NOMO-1 (cell line): Measurements from ENCODE around the gene BBX.
"Not testable (repeated sequence)": the region's sequence is repeated elsewhere in the genome, so short reads cannot be mapped to it uniquely, and the experiment has no call there.

ENCODE experiments used
- DNase-seq, 2 experiments: peaks; one replicate each; lab custom pipeline; 2025; ENCODE audit not compliant: unreplicated experiment in 2 of 2; lab: John Stamatoyannopoulos, UW

The BBX gene

DNA sequence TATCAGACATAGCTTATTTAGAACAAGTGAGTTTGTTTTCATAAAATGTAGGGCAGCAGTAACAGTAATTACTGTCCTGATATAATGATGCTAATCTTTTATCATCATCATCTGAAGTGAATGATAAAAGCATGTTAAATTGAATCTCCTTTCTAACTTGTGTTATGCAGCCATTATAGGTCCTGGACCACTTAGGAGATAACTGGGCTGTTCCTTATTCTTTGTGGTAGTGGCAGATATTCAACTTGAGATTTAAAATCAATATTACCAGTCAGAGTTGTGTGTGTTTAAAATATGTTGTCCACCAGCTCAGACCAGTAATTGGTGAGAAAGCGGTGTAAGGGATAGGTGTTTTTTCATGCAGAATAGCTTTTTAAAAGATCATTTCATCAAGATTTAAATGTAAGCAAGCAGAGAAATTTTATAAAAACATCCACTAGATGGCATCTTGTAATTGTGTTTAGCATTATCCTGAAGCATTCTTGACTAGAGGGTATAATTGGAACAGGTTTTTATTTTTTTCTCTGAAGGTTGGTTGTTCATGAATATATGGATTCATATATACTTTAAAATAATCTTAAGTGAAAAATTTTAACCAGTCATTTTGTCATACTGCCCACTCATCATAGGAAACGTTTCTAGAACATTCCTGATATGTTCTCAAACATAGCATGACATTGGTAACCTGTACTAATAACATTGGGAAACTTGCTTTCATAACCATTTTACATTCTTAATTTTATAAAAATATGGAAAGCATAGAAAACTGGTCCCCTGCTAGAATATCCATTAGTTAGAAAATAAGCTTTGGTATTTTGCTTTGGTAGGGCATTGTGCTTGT lies 153.9 kb downstream of the BBX start:
- peak in 1 of 2 experiments; percentile 45 for DNase-seq

DNA sequence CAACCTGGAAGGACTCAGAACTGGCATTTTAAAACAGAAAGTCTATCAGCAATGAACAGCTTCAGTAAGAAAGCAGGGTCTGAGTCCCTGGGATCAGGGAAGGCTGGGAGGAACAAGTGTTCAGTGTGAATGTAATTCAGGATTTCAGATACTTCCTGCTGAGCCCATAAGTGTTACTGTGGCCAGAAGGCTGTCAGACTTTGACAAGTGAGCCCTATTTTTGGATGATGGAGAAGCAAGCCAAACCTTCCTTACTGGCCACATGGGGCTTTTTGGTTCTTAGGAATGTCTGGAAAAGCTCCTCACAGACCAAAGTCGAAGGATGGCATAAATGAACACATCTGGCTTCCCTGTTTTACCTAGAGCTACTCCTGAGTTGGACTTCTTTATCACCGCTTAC lies 157.2 kb downstream of the BBX start:
- no peak for DNase-seq

DNA sequence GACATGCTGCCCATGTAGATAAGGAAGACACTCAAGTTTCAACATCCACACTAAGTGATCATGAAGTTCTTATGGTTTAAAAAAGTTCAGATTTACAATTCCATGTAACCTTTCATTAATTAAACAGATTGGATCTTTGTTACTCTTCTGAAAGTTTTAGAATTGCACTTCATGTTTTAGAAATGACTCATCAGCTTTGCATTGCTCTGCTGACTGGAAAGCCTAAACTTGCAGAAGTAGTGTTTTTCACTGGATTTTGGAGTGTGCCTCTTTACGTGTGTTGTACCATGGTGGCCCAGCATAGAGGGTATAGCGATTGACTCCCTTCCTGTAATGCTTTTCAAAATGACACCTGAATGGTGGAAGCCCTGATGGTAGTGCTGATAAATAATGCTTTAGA lies 157.9 kb downstream of the BBX start:
- DNase-seq, result peak in 1 of 2 experiments; percentile 40

DNA sequence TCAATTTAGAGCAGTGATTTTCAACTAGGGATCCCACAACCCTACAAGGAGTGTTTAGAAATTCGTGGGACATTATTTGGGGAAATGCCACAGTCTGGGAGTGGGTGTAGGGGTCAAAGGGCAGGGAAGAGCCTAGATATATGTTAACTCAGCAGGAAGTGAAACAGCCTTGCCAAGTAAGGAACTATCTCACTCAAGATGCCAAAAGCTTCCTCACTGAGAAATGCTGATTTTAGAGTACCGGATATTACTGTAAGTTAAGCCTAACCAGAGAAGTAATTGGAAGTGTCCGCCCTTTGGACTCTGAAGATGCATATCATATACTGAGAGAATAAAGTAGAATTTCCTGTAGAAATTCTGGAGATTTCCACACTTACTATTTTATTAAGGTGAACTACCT lies 158.6 kb downstream of the BBX start:
- peak; percentile 47 to 86 for DNase-seq

DNA sequence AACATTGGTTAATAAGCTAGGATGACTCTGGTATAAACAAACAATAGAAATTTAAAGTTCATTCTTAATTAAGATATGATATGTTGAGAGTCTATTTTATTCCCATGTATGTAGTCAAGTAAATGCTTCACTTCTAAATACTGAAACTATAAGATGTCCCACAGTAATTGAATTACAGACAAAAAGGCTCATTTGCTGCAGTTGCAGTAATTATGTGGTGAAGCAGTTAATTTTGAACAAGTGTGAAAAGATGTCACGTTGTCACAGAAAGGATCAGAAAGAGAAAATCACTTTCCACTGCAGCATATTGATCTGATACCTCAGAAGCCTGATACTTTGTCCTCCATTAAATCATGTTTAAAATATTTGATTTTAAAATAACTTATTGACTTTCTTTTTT lies 159.8 kb downstream of the BBX start:
- DNase-seq, result no peak

DNA sequence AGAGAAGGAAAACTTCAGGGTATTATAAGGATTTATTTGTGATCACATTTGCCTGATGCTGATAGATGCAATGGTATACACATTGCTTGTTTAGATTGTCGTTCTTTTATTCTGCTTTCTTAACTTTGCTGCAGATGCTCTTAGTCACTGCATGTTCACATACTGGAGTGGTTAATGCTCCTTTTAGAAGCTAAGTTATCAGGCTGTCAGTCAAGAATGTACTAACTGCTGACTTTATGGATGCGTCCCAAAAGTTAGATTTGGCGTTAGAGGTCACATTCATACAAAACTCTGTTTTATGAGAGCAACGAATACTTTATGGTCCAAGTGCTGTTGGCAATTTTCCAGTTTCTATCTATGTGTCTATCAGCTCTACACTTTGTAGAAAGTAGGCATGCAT lies 160.7 kb downstream of the BBX start:
- no peak for DNase-seq

DNA sequence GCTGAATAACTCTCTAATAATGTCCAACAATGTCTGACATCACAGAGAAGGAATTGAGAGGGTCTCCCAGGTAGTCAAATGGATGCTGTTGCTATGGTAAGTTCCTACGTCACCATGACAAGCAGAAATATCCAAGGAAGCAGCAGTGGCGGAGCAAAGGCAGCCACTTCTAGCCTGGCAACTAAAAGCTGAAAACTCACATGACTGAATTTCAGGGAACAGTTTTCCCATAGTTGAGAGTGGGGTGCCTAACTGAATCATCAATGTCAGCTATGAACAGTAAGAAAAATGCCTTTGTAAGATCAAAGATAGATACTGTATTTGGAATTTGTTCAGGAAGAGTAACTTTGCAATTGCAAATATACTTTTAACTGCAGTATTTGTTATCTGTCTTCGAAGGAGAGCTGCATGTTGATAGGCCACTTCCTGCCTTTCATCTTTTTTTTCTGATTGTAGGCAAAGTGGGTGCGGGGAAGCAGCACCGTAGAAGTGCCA lies 161.7 kb downstream of the BBX start:
- no peak for DNase-seq

DNA sequence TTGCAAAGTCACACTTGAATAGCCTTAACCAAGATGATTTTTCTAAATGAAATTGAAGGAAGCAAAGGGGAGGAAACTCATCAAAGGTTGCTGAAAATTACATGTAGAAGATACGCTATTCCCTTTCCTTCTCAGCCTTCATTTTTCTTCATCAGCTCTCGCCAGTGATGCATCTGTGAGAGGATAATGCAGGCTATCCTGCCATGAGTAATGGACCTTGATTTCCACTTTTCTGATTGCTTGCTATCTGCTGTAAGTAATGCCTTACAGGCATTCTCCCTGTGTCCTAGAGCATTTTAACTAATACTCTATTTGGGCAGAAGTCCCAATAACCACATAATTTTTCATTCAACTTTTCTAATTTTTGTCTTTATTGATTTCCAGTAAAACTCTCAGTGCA lies 162.6 kb downstream of the BBX start:
- no peak for DNase-seq

DNA sequence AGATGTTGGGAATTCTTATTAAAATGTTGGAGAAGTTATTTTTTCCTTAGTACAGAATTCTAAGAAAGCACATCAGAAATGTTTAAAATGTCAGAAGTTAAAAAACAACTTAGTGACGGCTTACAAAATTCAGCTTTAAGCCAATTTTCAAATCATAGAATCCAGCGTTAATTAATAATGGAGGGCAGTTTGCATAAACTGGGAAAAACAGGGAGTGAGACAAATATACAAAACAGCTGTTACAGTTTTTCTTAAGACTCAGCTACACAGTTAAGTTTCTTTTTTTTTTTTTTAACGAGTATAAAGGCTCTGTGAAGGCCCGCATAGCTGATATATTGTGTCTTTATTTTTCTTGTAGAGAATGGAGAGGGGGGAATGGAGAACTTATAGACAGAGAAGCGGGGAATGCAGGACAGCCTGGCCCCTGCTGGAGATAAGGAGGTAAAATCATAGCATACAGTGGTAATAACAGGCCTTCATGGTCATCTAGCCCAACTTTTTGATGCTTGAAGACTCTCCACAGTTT lies 164.4 kb downstream of the BBX start:
- no peak for DNase-seq

DNA sequence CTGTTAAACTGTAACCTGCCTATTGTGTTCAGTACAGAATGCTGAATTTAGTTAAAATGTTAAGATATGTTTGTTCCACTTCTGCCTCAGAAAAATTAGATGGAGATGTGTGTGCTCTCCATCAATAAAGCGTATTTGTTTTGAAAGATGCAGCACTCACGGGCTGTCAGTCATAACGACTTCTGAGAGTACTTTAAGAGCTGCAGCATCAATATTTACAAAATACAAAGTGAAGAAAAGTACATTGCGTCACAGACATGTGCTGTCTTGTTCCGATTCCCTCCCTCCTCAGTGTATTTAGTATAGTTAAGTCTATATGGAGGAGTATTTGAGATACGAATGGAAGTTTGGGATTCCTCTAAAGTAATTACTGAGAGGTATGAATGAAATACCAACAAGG lies 166.6 kb downstream of the BBX start:
- no peak for DNase-seq

DNA sequence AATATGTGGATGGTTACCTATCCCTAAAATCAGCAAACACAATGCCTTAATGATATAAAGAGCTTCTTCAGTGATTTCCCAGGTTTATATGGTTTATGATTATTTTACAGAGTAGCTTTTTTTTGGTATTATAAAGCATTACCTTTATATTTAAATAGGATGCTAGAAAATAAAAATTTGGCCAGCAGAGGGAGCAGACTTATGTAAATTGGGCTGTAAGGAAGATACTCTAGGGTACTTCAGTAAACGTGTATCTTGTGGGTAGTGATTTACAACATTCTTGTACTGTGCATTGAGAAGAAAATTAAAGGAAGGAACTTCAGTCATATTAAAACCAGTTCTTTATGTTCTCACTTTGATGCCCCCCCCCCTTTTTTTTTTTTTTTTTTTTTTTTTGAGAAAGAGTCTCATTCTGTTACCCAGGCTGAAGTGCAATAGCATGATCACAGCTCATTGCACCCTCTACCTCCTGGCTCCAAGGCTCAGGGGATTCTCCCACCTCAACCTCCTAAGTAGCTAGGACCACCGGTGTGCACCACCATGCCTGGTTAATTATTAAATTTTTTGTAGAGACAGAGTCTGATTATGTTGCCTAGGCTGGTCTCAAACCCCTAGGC lies 167.9 kb downstream of the BBX start:
- DNase-seq, result peak in 1 of 2 experiments; percentile 69

DNA sequence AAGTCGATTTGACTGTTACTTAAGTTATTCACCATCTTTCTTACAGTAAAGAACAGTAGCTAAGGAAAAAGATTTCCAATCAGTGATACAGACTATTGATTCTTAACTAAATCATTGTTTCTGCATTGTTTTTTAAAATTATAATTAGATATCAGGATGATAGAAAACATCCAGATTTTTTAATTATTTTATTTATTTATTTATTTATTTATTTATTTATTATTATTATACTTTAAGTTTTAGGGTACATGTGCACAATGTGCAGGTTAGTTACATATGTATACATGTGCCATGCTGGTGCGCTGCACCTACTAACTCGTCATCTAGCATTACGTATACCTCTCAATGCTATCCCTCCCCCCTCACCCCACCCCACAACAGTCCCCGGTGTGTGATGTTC lies 169.2 kb downstream of the BBX start:
- DNase-seq, result not testable (repeated sequence)

DNA sequence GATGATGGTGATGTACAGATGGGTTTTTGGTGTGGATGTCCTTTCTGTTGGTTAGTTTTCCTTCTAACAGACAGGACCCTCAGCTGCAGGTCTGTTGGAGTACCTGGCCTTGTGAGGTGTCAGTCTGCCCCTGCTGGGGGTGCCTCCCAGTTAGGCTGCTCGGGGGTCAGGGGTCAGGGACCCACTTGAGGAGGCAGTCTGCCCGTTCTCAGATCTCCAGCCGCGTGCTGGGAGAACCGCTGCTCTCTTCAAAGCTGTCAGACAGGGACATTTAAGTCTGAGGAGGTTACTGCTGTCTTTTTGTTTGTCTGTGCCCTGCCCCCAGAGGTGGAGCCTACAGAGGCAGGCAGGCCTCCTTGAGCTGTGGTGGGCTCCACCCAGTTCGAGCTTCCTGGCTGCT lies 174.6 kb downstream of the BBX start:
- not testable (repeated sequence) for DNase-seq

DNA sequence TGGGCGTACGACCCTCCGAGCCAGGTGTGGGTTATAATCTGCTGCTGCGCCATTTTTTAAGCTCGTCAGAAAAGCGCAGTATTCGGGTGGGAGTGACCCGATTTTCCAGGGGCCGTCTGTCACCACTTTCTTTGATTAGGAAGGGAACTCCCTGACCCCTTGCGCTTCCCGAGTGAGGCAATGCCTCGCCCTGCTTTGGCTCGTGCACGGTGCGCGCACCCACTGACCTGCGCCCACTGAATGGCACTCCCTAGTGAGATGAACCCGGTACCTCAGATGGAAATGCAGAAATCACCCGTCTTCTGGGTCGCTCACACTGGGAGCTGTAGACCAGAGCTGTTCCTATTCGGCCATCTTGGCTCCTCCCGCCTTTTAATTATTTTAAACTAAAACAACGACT lies 175.1 kb downstream of the BBX start:
- not testable (repeated sequence) for DNase-seq

DNA sequence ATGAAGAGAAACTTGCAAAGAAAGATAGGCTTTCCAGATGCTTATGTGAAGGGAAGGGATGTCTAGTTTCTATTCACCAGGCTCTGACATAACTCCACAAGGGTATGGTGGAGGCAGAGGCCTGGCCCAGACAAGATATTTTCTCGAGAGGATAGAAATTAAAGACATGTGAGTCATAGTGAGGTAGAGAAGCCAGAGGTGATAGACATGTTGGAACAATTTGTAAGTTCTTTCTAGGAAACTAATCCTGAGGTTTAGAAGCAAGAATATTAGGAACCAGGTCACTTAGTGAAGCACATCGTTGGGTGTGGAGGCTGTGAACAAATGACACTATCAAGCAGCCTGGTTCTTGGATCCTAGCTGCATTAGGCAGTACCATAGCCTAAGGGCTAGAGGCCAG lies 176.9 kb downstream of the BBX start:
- DNase-seq, result no peak

DNA sequence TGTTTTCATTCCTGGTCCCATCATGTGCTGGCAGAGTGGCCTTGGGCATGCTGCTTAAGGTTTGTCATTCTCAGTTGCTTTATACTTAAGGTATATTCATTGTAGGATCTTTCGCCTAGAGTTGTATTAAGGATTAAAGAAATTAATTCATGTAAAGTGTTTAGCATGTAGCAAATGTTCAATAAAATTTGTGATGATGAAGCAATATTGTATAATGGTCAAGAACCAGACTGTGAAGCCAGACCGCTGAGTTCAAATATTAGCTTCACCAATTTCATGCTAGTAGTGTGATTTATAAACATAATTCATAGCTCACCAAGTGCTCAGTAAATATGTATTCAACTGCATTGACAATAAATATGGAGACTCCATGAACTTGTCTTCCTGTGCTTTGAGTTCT lies 178.5 kb downstream of the BBX start:
- DNase-seq, result no peak

DNA sequence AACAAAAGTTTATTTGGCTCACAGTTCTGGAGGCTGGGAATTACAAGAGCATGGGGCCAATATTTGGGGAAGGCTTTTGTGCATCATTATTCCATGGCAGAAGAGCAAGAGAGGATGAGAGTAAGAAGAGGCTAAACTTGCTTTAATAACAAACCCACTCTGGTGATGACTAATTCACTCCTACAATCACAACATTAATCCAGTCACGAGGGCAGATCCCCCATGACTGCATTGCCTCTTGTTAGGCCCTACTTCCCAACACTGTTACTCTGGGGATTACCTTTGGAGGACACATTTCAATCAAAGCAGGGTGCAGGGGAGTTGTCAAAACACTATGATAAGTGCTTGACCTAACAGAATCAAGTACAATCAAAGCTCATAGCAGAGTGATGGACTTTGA lies 181.7 kb downstream of the BBX start:
- DNase-seq, result no peak

DNA sequence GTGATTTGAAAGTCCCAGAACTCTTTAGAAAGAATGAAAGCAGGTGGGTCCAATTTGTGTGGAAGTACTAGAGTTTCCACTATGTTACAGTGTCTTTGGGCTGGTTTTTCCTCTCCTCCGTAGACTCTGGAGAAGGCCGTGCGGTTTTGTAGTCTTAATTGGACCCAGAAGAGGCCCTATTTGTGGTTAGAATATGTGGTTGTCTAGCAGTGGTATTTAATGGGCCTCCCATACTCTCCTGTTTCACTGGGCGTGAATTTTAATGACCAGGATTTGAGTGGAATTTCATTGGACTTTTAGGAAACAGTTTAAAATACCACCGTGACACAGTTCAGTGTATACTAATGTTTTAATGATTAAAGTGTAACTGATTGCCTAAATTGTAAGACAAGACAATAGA lies 182.3 kb downstream of the BBX start:
- DNase-seq, result no peak

DNA sequence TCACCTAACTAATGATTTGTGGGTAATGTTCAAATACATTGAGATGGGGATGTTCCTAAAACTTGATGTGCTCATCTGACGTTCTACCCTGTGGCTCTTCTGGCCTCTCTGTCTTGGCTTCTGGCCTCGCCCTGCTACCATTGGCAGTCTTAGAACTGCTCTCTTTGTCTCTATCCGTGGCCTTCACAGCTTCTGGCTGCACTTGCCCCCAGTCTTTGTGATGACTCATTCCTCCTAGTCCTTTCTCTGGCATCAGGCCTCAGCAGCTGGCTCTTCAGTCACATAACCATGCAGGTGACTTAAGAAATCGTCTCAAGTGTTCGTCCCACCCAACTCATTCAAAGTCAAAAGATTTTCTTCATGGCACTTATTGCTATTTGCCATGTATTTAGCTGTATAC lies 188.1 kb downstream of the BBX start:
- DNase-seq, result no peak

DNA sequence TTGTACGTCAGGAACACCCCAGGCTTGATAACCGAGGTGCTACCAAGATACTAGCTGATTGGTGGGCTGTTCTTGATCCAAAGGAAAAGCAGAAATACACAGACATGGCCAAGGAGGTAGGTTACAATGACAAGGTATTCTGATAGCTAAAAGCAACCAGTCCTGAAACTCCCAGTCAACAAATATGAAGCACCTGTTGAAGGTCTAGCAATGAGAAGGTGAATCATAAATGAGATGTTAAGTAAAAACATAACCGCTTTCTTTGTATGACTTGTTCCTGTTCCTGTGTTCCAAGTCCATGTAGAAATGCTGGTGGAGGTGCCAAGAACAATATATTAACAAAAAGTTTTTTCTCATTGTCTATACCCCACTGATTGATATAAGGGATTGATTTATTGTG lies 194.0 kb downstream of the BBX start:
- no peak for DNase-seq

DNA sequence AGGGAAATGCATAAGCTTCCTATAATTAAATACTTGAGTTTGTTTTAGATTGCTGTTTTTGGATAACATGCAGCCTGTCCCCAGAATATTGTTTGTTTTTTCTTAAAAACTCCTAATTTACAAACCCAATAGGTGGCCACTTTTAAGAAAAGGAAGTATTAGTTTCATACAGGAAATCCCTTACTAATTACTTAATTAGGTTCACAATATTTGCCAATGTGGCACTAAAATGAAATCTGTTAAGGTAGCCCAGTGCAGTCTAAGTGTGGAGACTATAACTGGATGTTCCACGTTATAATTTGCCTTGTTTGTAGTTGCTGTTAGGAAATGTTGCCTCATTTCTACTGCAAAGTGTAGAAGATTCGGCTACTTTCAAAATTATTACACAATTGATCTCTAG lies 195.8 kb downstream of the BBX start:
- DNase-seq, result peak; percentile 52 to 85

DNA sequence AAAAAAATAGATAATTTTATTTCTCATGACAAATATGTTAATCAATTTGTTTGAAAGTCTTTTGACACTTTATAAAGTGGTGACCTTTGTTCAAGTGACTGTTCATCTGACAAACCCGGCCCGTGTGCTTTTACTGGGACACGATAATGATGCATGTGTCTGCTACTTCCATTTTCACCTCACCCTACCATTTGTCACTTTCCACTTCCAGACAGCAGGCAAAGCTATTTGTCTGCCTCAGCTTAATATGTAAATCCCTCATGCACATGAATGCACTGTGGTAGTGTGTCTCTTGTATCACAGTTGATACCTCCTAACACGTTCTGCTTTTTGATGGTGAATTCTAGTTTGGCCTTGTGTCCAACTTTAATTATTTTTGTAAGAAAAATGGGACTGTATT lies 204.3 kb downstream of the BBX start:
- DNase-seq, result no peak
